Spleen (tissue), 11 donors: ENCODE data around the gene AFAP1. TPM values are rescaled to one million over a fixed set of nuclear protein-coding genes. Genes with fewer than 3 reads are reported as not detected.
A peak's percentile ranks its signal among the peaks of the same experiment; 100 is the strongest.

Source experiments
- DNase-seq: peaks from one replicate; pipeline ENCODE4 v3.0.0-alpha.2; 2020
- H3K27ac ChIP-seq, 8 donors: fragments of 200-600 bp; sonication (generic) in 7 of 8; 1 replicate in 4 of 8; 2 replicates in 4 of 8; pipeline versions ENCODE4 v1.5.0 to v1.8.0; 2016 to 2021; ENCODE audit warnings: inconsistent platforms in 4 of 8, mild to moderate bottlenecking in 4 of 8, moderate library complexity in 1 of 8
- H3K27me3 ChIP-seq, 7 donors: fragments of 200-600 bp; sonication (generic) in 6 of 7; replicated peaks in 1 of 7; 1 replicate in 4 of 7; 2 replicates in 3 of 7; pipeline versions ENCODE4 v1.5.0 to v1.8.0; 2016 to 2021; ENCODE audit warnings: inconsistent platforms in 3 of 7, mild to moderate bottlenecking in 1 of 7
- H3K36me3 ChIP-seq, 6 donors: fragments of 200-600 bp; sonication (generic) in 5 of 6; 1 replicate in 4 of 6; 2 replicates in 2 of 6; pipeline versions ENCODE4 v1.5.0 to v1.8.0; 2016 to 2021; ENCODE audit warnings: inconsistent platforms in 2 of 6
- H3K4me1 ChIP-seq, 6 donors: fragments of 200-600 bp; sonication (generic) in 5 of 6; 1 replicate in 3 of 6; 2 replicates in 3 of 6; pipeline versions ENCODE4 v1.5.0 to v1.8.0; 2016 to 2021; ENCODE audit warnings: inconsistent platforms in 3 of 6
- H3K4me3 ChIP-seq, 8 donors: fragments of 200-600 bp; sonication (generic) in 7 of 8; 1 replicate in 4 of 8; 2 replicates in 4 of 8; pipeline versions ENCODE4 v1.5.0 to v1.8.0; 2016 to 2021; ENCODE audit warnings: inconsistent platforms in 4 of 8, mild to moderate bottlenecking in 4 of 8, moderate library complexity in 2 of 8
- H3K9me3 ChIP-seq, 8 donors: fragments of 200-600 bp; sonication (generic) in 7 of 8; 1 replicate in 4 of 8; 2 replicates in 4 of 8; pipeline versions ENCODE4 v1.5.0 to v1.8.0; 2016 to 2021; ENCODE audit warnings: inconsistent platforms in 4 of 8
- CTCF ChIP-seq, 11 experiments: fragments of 200-600 bp in 7 of 11; fragments of 450-650 bp in 4 of 11; sonication (generic) in 4 of 11; IDR thresholded peaks in 8 of 11; conservative IDR thresholded peaks in 3 of 11; 1 replicate in 7 of 11; 2 replicates in 4 of 11; pipeline versions ENCODE4 v1.4.0 to v1.8.0; 2016 to 2021; ENCODE audit warnings: antibody characterized with exemption in 11 of 11, inconsistent platforms in 4 of 11, mild to moderate bottlenecking in 1 of 11
- POLR2A ChIP-seq, 3 donors: fragments of 450-650 bp; IDR thresholded peaks; one replicate each; pipeline ENCODE4 v1.5.1; 2017; ENCODE audit warnings: antibody characterized with exemption in 3 of 3, mild to moderate bottlenecking in 1 of 3
- POLR2AphosphoS5 ChIP-seq, 3 donors: sonication (generic); formaldehyde crosslinking; IDR thresholded peaks; one replicate each; pipeline ENCODE4 v1.5.1; 2017; ENCODE audit warnings: antibody characterized with exemption in 3 of 3
- WGBS, 5 donors: extraction: QIAGEN DNeasy Blood & Tissue Kit in 3 of 5; methylation state at CpG; one replicate each; pipeline versions ENCODE4 v1.1.5 to v1.1.7; 2013 to 2018; 5-methylcytosine and 5-hydroxymethylcytosine counted together
- intact Hi-C: fragments of 100-400 bp; cut with DNase I; formaldehyde crosslinking; loops from one replicate; pipeline ENCODE4 v1.15.0; 2023; ENCODE audit warnings: low total_unique reads
- polyA plus RNA-seq, 3 donors: library from polyadenylated mRNA; stranded (reverse); fragments of 200-250 nt; gene quantifications; one replicate each; pipeline ENCODE4 v1.2.1, GENCODE V29; 2013
- total RNA-seq, 7 donors: library from RNA; depleted of rRNA in 3 of 7; stranded (reverse); fragments of >200 nt in 3 of 7; fragmentation: NEBNext Ultra II Directional in 4 of 7; extraction: Animal tissue kit (Norgen Biotek cat#: 25700) in 4 of 7; gene quantifications; one replicate each; pipeline versions ENCODE4 v1.1.0 to v1.2.1, GENCODE V29; 2016 to 2021
- donor health status: healthy with polysubstance abuse.
- donor health status: DM: no; HTN: no; CAD: no; lungs with moderate emphysema.
- donor health status: DM: no; HTN: no; CAD: no.
- donor health status: Bipolar disorder and iron deficiency.
- donor health status: healthy.
- donor health status: DM: no; HTN: no; CAD: no.
- donor health status: DM: yes; HTN: yes; CAD: no.

Gene AFAP1
- total and polyA plus RNA-seq, 10 donors, result 1.6 to 29.2 (median 12.1) TPM

- Histone ChIP-seq H3K27me3 (no peaks in the 10 kb centered on the region), H3K27ac (peak overlapping the region in 1 of 8 donors; percentile 6), H3K36me3 (peaks cover 0 to 35% (median 9%) of the 10 kb centered on the region in 6 donors), H3K4me1 (peaks cover 0 to 22% (median 10%) of the 10 kb centered on the region in 6 donors), H3K4me3 (no peak overlapping the region), H3K9me3 (no peaks in the 10 kb centered on the region)
- WGBS, 5 donors, result 82 to 93% (median 83%) methylated on average over 7 of the region's 7 CpGs
- DNase-seq, result no peak
- intact Hi-C loops, result no loop called here
- TF ChIP-seq POLR2A (IDR thresholded peaks at IDR 0.05), result no peak
- no peak for TF ChIP-seq POLR2AphosphoS5 (IDR thresholded peaks at IDR 0.05)
- TF ChIP-seq CTCF (IDR thresholded peaks at IDR 0.05 in 8 of 11, conservative IDR thresholded peaks at IDR 0.05 in 3 of 11), result no peak
These were observed 122.9 kb downstream of the AFAP1 start for GRCh38 chr4:7816771-7817170.

- H3K4me3 ChIP-seq, result no peak overlapping the region
- intact Hi-C loops, result no loop called here
- 69 to 92% (median 89%) methylated on average over 1 of the region's 1 CpG for WGBS, 5 donors
- no peak for TF ChIP-seq CTCF (IDR thresholded peaks at IDR 0.05 in 8 of 11, conservative IDR thresholded peaks at IDR 0.05 in 3 of 11)
- DNase-seq, result no peak
- no peaks in the 10 kb centered on the region for H3K27me3 ChIP-seq
- H3K27ac ChIP-seq, result no peak overlapping the region
- peaks cover 0 to 30% (median 13%) of the 10 kb centered on the region in 6 donors for H3K4me1 ChIP-seq
- peaks cover 0 to 35% (median 9%) of the 10 kb centered on the region in 6 donors for H3K36me3 ChIP-seq
- H3K9me3 ChIP-seq, result no peaks in the 10 kb centered on the region
These were observed 123.7 kb downstream of the AFAP1 start for GRCh38 chr4:7815981-7816380.

- Histone ChIP-seq H3K36me3 (peaks cover 0 to 35% (median 9%) of the 10 kb centered on the region in 6 donors), H3K4me3 (no peak overlapping the region)
- intact Hi-C loops, result no loop called here
These were observed 124.1 kb downstream of the AFAP1 start for GRCh38 chr4:7815562-7815961.

GRCh38 chr4:7814451-7814850 is 125.2 kb downstream of the AFAP1 start:
- Histone ChIP-seq H3K27me3 (no peaks in the 10 kb centered on the region), H3K4me1 (peaks cover 0 to 44% (median 18%) of the 10 kb centered on the region in 6 donors), H3K9me3 (no peaks in the 10 kb centered on the region), H3K36me3 (peaks cover 0 to 37% (median 9%) of the 10 kb centered on the region in 6 donors), H3K4me3 (no peak overlapping the region), H3K27ac (no peak overlapping the region)
- no peak for TF ChIP-seq POLR2AphosphoS5 (IDR thresholded peaks at IDR 0.05)
- TF ChIP-seq CTCF (IDR thresholded peaks at IDR 0.05 in 8 of 11, conservative IDR thresholded peaks at IDR 0.05 in 3 of 11), result no peak
- TF ChIP-seq POLR2A (IDR thresholded peaks at IDR 0.05), result no peak
- intact Hi-C loops, result no loop called here
- no peak for DNase-seq
- 92 to 97% (median 93%) methylated on average over 14 to 15 of the region's 15 CpGs for WGBS, 5 donors

More at GRCh38 chr4:7815562-7815961, 124.1 kb downstream of the AFAP1 start:
- Histone ChIP-seq H3K4me1 (peaks cover 0 to 34% (median 15%) of the 10 kb centered on the region in 6 donors), H3K27ac (no peak overlapping the region), H3K27me3 (no peaks in the 10 kb centered on the region), H3K9me3 (no peaks in the 10 kb centered on the region)
- WGBS, 5 donors, result 86 to 91% (median 89%) methylated on average over 6 of the region's 6 CpGs
- DNase-seq, result no peak
- TF ChIP-seq POLR2AphosphoS5 (IDR thresholded peaks at IDR 0.05) (no peak), POLR2A (IDR thresholded peaks at IDR 0.05) (no peak), CTCF (IDR thresholded peaks at IDR 0.05 in 8 of 11, conservative IDR thresholded peaks at IDR 0.05 in 3 of 11) (no peak)
